Stimulated activated CD4-positive, alpha-beta T cell treated with anti-CD3 and anti-CD28 coated beads, TNF-alpha, amount 100 ng/mL, for 4 hours (primary cell): ENCODE measurements around the gene SNAI3.

ENCODE experiments used
- DNase-seq, 3 experiments: peaks; one replicate each; pipeline ENCODE4 v3.0.0-alpha.2; 2020; ENCODE audit warnings: low read depth in 3 of 3

The SNAI3 gene

DNA sequence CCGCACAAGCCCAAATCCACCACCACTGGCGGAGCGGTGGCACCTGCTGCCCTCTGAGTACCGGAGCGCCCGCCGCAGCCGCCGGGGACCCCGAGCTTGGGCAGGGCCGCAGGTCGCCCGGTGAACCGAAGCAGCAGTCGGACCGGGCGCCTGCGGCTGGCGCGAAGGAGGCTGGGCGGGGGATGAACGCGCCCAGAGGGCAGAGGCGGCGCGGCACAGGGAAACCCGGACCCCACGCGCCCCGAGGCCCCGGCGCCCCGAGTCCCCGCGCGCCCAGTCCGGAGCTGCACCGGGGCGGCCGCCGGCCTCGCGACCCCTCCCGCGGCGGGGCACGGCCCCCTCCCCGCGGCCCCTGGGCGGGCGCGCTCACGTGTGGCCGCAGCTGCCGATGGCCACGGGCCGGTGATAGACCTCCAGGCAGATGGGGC is 19.5 kb upstream of the SNAI3 start:
- DNase-seq, result no peak

DNA sequence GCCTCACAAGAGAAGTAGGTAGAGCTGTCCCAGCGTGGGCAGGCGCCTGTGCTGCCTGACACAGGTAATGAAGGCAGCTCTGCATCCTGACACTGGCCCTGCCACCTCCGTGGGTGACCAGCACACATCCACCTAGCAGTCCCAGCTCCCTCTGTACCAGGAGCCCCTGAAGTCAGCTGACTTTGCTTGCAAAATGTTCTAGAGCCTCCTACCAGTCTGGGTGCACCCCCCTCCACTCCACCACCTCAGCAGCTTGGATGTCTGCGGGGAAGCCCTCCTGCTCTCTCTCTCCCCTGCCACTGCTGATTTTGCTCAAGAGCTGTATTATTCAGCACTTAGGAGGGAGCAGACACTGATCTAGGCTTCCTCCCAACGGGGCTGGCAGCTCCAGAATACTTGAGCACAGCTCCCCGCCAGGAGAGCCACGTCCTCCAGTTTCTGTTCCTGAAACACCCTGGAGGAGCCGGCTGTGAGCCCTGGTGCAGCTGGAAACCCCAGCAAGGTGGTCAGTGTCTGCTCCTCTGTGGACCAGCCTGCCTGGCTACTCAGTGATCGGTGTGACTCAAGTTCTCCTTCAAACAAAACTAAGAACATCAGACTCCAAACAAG is 18.9 kb upstream of the SNAI3 start:
- DNase-seq, result no peak

DNA sequence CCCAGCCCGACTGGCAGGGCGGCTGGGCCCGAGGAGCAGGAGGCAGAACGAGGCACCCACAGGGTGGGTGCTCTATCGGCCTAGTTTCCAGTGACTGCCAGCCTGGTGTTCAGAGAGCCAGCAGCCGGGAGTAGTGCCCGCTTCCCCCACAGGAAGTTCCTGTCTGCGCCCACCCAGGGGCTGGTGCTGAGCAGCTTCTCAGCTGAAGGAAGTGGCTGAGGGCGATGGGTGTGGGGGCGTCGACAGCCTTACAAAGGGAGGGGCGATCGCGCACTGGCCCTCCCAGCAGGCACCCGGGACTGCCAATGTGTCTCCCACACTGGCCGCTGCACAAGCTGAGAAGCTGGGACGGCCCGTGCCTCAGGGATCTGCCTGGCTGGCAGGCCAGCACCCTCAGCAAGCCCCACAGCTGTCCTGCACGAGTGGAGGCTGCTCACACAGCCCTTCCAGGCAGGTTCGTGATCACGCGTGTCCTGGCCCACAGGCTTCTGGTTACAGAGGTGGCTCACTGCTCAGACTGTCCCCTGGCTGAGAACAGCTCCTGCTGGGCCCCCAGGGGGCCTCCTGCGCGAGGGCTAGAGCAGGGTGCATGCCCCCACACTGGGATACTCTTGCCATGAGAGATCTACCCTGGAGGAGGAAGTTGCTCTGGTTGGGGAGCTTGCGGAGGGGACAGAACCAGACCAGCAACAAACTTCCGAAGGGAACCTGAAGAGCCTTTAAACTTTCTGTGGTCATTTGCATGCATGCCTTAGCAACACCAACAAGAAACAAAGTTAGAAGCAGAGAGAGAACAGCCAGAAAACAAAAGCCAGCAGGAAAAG is 17.4 kb upstream of the SNAI3 start:
- DNase-seq, result peak in 1 of 3 experiments; percentile 43

GRCh38 chr16:88702371-88703210 is 16.3 kb upstream of the SNAI3 start:
- DNase-seq, result no peak

GRCh38 chr16:88701581-88702370 is 15.5 kb upstream of the SNAI3 start:
- no peak for DNase-seq

DNA sequence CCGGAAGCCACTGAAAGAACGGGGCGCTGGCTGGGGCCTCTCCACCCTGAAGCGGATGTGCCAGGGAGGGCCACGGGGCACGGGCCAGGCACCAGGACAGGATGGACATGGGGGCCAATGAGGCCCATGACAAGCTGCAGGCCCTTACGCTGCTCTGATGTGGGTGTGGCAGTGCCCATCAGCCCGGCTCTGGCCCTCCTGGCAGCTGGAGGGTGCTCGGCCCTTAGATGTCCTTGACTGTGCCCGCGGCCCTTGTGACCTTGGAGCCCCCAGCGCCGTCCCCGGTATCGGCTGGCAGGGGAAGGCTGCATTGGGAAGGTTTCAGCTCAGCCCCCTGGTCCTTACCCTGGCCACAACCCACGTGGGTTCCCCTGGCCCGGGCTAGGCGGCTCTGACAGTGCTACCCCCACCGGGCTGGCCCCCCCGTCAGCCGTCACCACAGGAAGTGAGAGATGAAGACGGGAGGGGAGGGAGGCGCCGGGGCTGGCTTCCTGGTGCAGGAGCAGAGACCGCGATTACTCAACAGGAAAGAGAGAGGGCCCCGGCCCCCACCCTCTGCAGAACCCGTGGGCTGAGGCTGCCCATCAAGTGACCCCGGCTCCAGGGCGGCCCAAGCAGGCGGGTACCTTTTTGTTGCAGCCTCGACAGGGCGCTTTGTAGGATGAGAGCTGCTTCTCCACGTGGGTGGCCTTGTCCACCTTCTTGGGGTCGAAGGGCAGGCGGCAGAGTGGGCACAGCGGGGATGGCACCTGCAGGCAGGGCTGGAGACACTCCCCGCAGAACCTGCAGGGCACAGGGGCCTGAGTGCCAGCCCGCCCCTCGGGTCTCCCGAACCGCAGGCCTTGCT is 14.6 kb upstream of the SNAI3 start:
- peak; percentile 89 to 92 (median 89) for DNase-seq

DNA sequence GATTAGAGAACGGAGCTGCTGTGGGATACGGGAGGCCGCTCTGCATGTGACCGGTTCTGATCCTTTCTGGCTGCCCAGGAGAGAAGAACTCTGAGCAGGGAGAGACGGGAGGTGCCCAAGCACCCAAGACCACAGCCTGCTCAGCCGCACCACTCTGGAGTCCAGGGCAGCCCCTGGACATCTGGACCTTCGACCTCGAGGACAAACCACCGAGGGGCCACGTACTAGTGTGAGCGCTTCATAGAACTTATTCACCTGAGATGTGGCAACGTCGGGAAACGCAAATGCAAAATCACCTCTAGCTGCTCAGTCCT is 14.0 kb upstream of the SNAI3 start:
- no peak for DNase-seq

DNA sequence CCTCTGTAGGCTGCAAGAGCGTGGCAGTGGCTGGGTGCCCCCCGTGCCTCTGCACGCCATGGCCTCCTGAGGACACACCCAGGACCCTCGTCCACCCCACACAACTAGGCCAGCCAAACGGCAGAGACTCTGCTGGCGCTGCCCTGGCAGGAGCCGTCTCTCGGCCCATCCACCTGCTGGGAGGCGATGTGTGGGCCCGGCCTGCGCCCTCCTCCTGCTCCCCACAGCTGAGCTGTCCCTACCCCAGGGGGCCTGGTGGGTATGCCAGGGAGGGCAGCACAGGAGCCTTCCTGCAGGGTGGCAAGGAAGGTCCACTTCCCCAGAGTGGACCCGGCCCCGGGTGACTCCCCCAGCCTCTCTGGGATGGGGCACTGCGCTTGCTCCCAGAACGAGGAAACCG is 12.9 kb upstream of the SNAI3 start:
- no peak for DNase-seq

DNA sequence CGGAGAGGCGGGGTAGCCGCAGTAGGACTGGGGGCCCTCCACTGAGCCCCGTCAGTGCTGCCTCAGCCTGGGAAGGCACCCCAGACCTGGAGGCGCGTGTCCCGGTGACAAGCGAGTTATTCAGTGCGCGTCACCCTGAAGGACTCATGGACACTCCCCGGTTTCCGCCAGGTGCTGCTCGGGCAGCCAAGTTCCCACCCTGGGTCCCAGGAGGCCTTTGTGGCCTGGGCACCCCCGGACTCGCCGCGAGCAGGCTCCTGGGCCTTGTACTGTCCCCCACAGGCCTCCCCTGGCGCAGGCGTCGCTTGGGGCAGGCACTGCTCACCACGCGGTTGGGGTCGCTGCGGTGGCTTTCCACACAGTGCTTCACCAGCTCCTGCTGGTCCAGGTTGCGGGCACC is 12.3 kb upstream of the SNAI3 start:
- no peak for DNase-seq

DNA sequence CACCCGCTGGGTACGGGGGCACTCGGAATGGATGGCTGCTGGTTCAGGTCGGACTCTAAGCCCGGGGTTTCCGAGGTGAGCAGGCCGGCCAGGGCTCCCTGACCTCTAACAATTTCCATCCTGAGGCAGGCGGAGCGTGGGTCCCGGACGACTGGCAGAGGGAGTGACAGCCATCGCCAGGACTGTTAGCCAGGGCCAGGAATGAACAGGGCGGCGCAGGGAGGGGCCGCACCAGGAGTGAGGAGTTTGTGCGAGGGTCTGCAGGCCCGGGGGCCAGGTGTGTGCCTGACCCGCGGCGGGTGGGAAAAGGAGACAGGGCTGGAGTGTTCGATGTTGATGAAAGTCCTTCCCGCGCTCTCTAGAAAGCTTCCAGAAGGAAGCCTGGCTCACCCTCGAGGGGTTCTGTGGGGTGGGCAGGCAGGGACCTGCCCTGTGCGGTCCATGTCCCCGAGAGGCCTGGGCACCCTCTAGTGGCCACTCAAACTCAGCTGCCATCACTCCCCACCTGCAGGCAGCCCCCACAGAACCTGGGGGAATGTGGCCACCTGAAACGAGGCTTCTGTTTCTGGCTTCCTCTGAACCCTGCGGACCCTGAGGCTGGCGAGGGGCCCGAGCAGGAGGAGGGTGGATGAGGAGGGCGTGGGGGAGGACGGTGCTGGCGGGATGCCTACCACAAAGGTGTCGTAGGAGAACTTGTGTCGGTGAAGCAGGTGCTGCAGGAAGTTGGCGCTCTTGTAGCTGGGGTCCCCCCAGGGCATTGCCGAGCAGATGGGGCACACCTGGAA is 11.7 kb upstream of the SNAI3 start:
- DNase-seq, result no peak

GRCh38 chr16:88697116-88697830 is 11.0 kb upstream of the SNAI3 start:
- DNase-seq, result no peak

- DNase-seq, result no peak
Measured at GRCh38 chr16:88696441-88696840, 10.1 kb upstream of the SNAI3 start.

- DNase-seq, result no peak
Measured at GRCh38 chr16:88695753-88696152, 9.4 kb upstream of the SNAI3 start.

- DNase-seq, result no peak
Measured at GRCh38 chr16:88695218-88695617, 8.9 kb upstream of the SNAI3 start.

DNA sequence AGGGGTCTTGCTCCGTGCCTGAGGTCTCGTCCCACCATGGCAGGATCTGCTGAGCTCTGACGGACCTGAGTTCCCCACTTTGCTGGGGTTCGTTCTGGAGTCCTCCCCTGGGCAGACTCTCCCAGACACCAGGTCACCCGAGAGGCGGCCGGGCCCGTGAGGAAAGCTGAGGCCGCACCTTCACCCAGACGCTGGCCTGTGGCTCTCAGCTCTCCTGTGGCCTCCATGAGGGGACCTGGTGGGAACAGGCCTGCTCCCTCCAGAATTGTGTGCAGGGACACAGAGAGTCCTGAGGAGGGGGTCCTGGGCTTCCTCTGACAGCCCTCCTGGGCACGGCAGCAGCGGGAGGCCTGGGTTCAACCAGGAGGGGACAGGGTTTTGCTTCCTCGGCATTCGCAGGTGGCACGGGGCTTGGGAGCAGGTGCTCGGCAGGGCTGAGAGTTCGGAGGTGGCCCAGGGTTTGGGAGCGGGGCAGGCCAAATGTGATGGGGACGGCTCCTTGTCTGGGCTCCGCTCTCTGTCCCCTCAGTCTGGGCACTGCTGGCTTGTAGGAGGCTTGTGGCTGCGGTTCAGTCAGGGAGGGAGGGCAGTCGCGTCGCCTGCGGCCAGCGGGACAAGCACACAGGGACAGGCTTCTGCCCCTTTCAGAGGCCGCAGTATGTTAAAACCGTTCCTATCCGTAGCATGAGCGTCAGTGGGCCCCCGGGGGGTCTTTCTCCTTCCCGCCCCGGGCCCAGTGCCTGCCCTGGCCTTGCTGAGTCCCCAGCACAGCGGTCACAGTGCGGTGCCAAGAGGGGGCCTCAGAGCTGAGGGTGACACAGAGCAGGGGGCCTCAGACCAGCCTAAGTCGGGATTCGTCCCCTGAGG is 8.1 kb upstream of the SNAI3 start:
- no peak for DNase-seq

GRCh38 chr16:88693420-88694177 is 7.3 kb upstream of the SNAI3 start:
- no peak for DNase-seq

- no peak for DNase-seq
Measured at GRCh38 chr16:88692861-88693260, 6.6 kb upstream of the SNAI3 start.
